H1 (cell line): Measurements from ENCODE around the gene NFKBIL1. TPM values are rescaled to one million over a fixed set of nuclear protein-coding genes. Genes with fewer than 3 reads are reported as not detected.

Source experiments
- NRF1 ChIP-seq: IDR thresholded peaks from 2 replicates; pipeline ENCODE4 v1.6.1; 2011; ENCODE audit warnings: mild to moderate bottlenecking, low read depth, low read length, improper control_type of control experiment
- polyA plus RNA-seq, 7 experiments: library from polyadenylated mRNA; depleted of rRNA in 3 of 7; stranded (reverse) in 5 of 7; unstranded in 2 of 7; fragments of >200 nt in 5 of 7; fragments of 200-250 nt in 2 of 7; gene quantifications; 1 replicate in 5 of 7; 2 replicates in 1 of 7; 4 replicates in 1 of 7; pipeline versions ENCODE4 v1.2.1 to v1.2.3, GENCODE V29; 2011 to 2013; ENCODE audit warnings: missing spikeins in 2 of 7, mixed read lengths in 2 of 7
- total RNA-seq: library from RNA; stranded (reverse); fragmentation: NEBNext Ultra II Directional; extraction: Animal tissue kit (Norgen Biotek cat#: 25700); gene quantifications from 2 replicates; pipeline ENCODE4 v1.2.1, GENCODE V29; 2021

NFKBIL1 gene
- total and polyA plus RNA-seq, 2 of the 8 experiments (the other 6 are each of a cell fraction or from before 2014, with no cell fraction given): 7.5 to 11.2 TPM

DNA sequence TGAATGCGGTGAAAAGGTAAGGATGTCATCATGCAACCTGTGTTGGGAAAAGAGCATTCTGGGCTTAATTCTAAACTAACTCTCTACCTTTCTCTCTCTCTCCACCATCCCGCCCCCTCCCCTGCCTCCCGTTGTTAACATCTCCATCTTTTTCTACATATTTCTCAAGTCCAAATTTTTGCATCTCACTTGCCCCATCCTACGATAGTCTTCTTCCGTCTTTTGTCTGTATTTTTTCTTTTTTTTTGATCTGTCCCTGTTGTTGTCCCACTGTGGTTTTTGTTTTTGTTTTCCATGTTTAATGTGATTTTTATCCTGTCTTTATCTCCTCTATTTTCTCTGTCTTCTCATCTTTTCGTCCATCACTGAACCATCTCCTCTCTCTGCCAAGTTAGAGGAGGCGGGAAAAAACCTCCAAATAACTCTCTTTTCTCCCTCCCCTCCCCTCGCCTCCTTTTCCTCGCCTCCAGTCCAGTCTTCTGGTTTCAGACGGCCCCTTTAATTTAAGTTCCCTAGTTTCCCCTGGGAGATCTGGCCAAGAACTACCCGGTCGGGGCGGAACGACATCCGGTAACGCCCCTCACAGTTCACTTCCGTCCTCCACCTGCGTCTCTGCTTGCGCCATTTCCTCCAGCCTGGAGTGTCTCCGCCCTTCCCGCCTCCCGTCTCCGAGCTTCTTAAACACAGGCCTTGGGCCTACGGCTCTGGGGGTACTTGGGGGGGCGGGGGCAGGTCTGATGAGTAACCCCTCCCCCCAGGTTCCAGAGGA is at the start of gene NFKBIL1 (continued):
- no peak for TF ChIP-seq NRF1
